Suprapubic skin (tissue), 4 donors: ENCODE measurements around the gene USP6NL. TPM values are rescaled to one million over a fixed set of nuclear protein-coding genes. Genes with fewer than 3 reads are reported as not detected.

Experiments used
- DNase-seq, 2 donors: peaks; one replicate each; pipeline ENCODE4 v3.0.0-alpha.2; 2019; ENCODE audit warnings: low spot score in 2 of 2
- H3K27ac ChIP-seq: fragments of 200-600 bp; sonication (generic); one replicate; pipeline ENCODE4 v1.5.1; 2019
- H3K27me3 ChIP-seq: fragments of 200-600 bp; sonication (generic); one replicate; pipeline ENCODE4 v1.5.1; 2019
- H3K36me3 ChIP-seq: fragments of 200-600 bp; sonication (generic); one replicate; pipeline ENCODE4 v1.5.1; 2019
- H3K4me1 ChIP-seq: fragments of 200-600 bp; sonication (generic); one replicate; pipeline ENCODE4 v1.5.1; 2019
- H3K4me3 ChIP-seq: fragments of 200-600 bp; sonication (generic); one replicate; pipeline ENCODE4 v1.5.1; 2019; ENCODE audit warnings: mild to moderate bottlenecking
- H3K9me3 ChIP-seq: fragments of 200-600 bp; sonication (generic); one replicate; pipeline ENCODE4 v1.5.1; 2019
- CTCF ChIP-seq, 2 donors: fragments of 200-600 bp in 1 of 2; fragments of 450-650 bp in 1 of 2; sonication (generic) in 1 of 2; IDR thresholded peaks; one replicate each; pipeline ENCODE4 v1.5.1; 2016 to 2019; ENCODE audit warnings: antibody characterized with exemption in 2 of 2, mild to moderate bottlenecking in 1 of 2, moderate library complexity in 1 of 2
- EP300 ChIP-seq: sonication (generic); formaldehyde crosslinking; IDR thresholded peaks from one replicate; pipeline ENCODE4 v1.6.1; 2017; ENCODE audit warnings: antibody characterized with exemption
- POLR2A ChIP-seq, 2 donors: fragments of 450-650 bp; IDR thresholded peaks; one replicate each; pipeline ENCODE4 v1.6.1; 2017; ENCODE audit warnings: antibody characterized with exemption in 2 of 2, mild to moderate bottlenecking in 2 of 2, moderate library complexity in 2 of 2
- POLR2AphosphoS5 ChIP-seq, 3 donors: sonication (generic); formaldehyde crosslinking; IDR thresholded peaks; one replicate each; pipeline ENCODE4 v1.6.1; 2017; ENCODE audit warnings: antibody characterized with exemption in 3 of 3
- WGBS: methylation state at CpG from one replicate; pipeline ENCODE4 v1.1.5; 2018; 5-methylcytosine and 5-hydroxymethylcytosine counted together
- total RNA-seq, 4 donors: library from RNA; depleted of rRNA; stranded (reverse); fragments of >200 nt; gene quantifications; one replicate each; pipeline ENCODE4 v1.1.0, GENCODE V29; 2016

The USP6NL gene
- total RNA-seq, 4 donors from 2014 or later = 23.2 to 33.8 (median 27.7) TPM

- Histone ChIP-seq H3K4me3 (no peak overlapping the region), H3K27ac (no peak overlapping the region), H3K4me1 (peaks cover 15% of the 10 kb centered on the region), H3K36me3 (no peaks in the 10 kb centered on the region), H3K9me3 (no peaks in the 10 kb centered on the region), H3K27me3 (no peaks in the 10 kb centered on the region)
- no peak for TF ChIP-seq POLR2AphosphoS5 (IDR thresholded peaks at IDR 0.05)
- TF ChIP-seq POLR2A (IDR thresholded peaks at IDR 0.05) = no peak
- TF ChIP-seq EP300 = no peak
- TF ChIP-seq CTCF (IDR thresholded peaks at IDR 0.05) = no peak
- 88% methylated on average over 4 of the region's 4 CpGs for WGBS
- no peak for DNase-seq
Observed at GRCh38 chr10:11527068-11527467, 84.4 kb downstream of the USP6NL start.

- Histone ChIP-seq H3K4me1 (peaks cover 22% of the 10 kb centered on the region), H3K4me3 (no peak overlapping the region), H3K27ac (no peak overlapping the region), H3K27me3 (no peaks in the 10 kb centered on the region), H3K36me3 (no peaks in the 10 kb centered on the region), H3K9me3 (no peaks in the 10 kb centered on the region)
- peak in 1 of 2 donors; percentile 80 for DNase-seq
- TF ChIP-seq EP300 (no peak), POLR2AphosphoS5 (IDR thresholded peaks at IDR 0.05) (no peak), CTCF (IDR thresholded peaks at IDR 0.05) (no peak), POLR2A (IDR thresholded peaks at IDR 0.05) (no peak)
- 67% methylated on average over 6 of the region's 6 CpGs for WGBS
Observed at GRCh38 chr10:11525503-11525902, 85.9 kb downstream of the USP6NL start.

GRCh38 chr10:11522821-11523245 lies 88.6 kb downstream of the USP6NL start:
- no peak for DNase-seq
- Histone ChIP-seq H3K9me3 (no peaks in the 10 kb centered on the region), H3K27me3 (no peaks in the 10 kb centered on the region), H3K4me1 (peaks cover 22% of the 10 kb centered on the region), H3K4me3 (no peak overlapping the region), H3K36me3 (no peaks in the 10 kb centered on the region), H3K27ac (no peak overlapping the region)
- TF ChIP-seq POLR2A (IDR thresholded peaks at IDR 0.05) (no peak), EP300 (no peak), CTCF (IDR thresholded peaks at IDR 0.05) (no peak), POLR2AphosphoS5 (IDR thresholded peaks at IDR 0.05) (no peak)
- WGBS = 37% methylated on average over 4 of the region's 4 CpGs

- Histone ChIP-seq H3K27ac (no peak overlapping the region), H3K4me1 (peaks cover 18% of the 10 kb centered on the region), H3K36me3 (no peaks in the 10 kb centered on the region), H3K27me3 (no peaks in the 10 kb centered on the region), H3K9me3 (no peaks in the 10 kb centered on the region), H3K4me3 (no peak overlapping the region)
- TF ChIP-seq POLR2AphosphoS5 (IDR thresholded peaks at IDR 0.05) = no peak
- no peak for TF ChIP-seq EP300
- no peak for TF ChIP-seq POLR2A (IDR thresholded peaks at IDR 0.05)
- no peak for TF ChIP-seq CTCF (IDR thresholded peaks at IDR 0.05)
- no peak for DNase-seq
Observed at GRCh38 chr10:11521860-11522259, 89.6 kb downstream of the USP6NL start.

- WGBS = 93% methylated on average over 1 of the region's 1 CpG
- H3K36me3 ChIP-seq = no peaks in the 10 kb centered on the region
Observed at GRCh38 chr10:11520892-11521291, 90.6 kb downstream of the USP6NL start.

More at GRCh38 chr10:11520892-11521291, 90.6 kb downstream of the USP6NL start:
- TF ChIP-seq POLR2AphosphoS5 (IDR thresholded peaks at IDR 0.05) = no peak
- no peak for TF ChIP-seq EP300
- no peak for TF ChIP-seq CTCF (IDR thresholded peaks at IDR 0.05)
- no peak for TF ChIP-seq POLR2A (IDR thresholded peaks at IDR 0.05)
- peaks cover 24% of the 10 kb centered on the region for H3K4me1 ChIP-seq
- DNase-seq = no peak
- no peak overlapping the region for H3K27ac ChIP-seq
- no peaks in the 10 kb centered on the region for H3K27me3 ChIP-seq
- no peak overlapping the region for H3K4me3 ChIP-seq
- H3K9me3 ChIP-seq = no peaks in the 10 kb centered on the region
